ENCODE measurements around the gene SLC22A6. TPM values are rescaled to one million over a fixed set of nuclear protein-coding genes. Genes with fewer than 3 reads are reported as not detected.
"Not testable (repeated sequence)": the region's sequence is repeated elsewhere in the genome, so short reads cannot be mapped to it uniquely, and the experiment has no call there.

Gene SLC22A6
- total RNA-seq, 1 donor from 2014 or later, result not detected

- Histone ChIP-seq H3K36me3 (no peaks in the 10 kb centered on the region), H3K27me3 (no peaks in the 10 kb centered on the region), H3K4me3 (no peak overlapping the region), H3K9me3 (no peaks in the 10 kb centered on the region), H3K27ac (no peak overlapping the region), H3K4me1 (peaks cover 13% of the 10 kb centered on the region)
- DNase-seq (no peak), ATAC-seq (no peak)
- intact Hi-C loops (cut with DNase I), result no loop called here
- TF ChIP-seq, protein P1, sequence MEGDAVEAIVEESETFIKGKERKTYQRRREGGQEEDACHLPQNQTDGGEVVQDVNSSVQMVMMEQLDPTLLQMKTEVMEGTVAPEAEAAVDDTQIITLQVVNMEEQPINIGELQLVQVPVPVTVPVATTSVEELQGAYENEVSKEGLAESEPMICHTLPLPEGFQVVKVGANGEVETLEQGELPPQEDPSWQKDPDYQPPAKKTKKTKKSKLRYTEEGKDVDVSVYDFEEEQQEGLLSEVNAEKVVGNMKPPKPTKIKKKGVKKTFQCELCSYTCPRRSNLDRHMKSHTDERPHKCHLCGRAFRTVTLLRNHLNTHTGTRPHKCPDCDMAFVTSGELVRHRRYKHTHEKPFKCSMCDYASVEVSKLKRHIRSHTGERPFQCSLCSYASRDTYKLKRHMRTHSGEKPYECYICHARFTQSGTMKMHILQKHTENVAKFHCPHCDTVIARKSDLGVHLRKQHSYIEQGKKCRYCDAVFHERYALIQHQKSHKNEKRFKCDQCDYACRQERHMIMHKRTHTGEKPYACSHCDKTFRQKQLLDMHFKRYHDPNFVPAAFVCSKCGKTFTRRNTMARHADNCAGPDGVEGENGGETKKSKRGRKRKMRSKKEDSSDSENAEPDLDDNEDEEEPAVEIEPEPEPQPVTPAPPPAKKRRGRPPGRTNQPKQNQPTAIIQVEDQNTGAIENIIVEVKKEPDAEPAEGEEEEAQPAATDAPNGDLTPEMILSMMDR (IDR thresholded peaks at IDR 0.05), result no peak
These were observed 27.6 kb downstream of the SLC22A6 start for GRCh38 chr11:62957147-62957546.

DNA sequence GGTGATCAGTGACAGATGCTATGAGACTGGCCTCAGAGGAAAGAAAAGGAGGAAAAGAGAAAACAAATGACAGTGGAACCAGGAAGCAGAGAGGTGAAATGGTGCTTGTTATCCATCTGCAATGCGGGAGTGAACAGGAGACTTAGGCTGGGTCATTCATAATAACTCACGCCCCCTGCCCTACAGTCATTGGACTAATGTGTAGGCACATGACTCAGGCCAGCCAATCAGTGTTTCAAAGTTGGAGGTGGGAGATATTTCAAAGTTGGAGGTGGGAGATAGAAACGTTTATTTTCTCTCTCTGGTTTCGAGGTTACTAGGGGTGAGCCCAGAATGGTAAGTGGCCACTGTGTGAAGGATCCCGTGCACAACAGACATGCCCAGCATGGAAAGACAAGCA is 30.3 kb downstream of the SLC22A6 start:
- TF ChIP-seq, protein P1 (IDR thresholded peaks at IDR 0.05), result no peak
- H3K36me3 ChIP-seq, result no peaks in the 10 kb centered on the region
- intact Hi-C loops (cut with DNase I), result no loop called here
- ATAC-seq (no peak), DNase-seq (no peak)
- no peaks in the 10 kb centered on the region for H3K27me3 ChIP-seq
- no peaks in the 10 kb centered on the region for H3K9me3 ChIP-seq
- peaks cover 11% of the 10 kb centered on the region for H3K4me1 ChIP-seq
- no peak overlapping the region for H3K27ac ChIP-seq
- no peak overlapping the region for H3K4me3 ChIP-seq

GRCh38 chr11:62953811-62954210 is 31.0 kb downstream of the SLC22A6 start:
- DNase-seq (no peak), ATAC-seq (no peak)
- Histone ChIP-seq H3K36me3 (no peaks in the 10 kb centered on the region), H3K4me1 (peaks cover 5% of the 10 kb centered on the region), H3K4me3 (no peak overlapping the region), H3K9me3 (no peaks in the 10 kb centered on the region), H3K27ac (no peak overlapping the region), H3K27me3 (no peaks in the 10 kb centered on the region)
- intact Hi-C loops (cut with DNase I), result no loop called here
- TF ChIP-seq, protein P1 (IDR thresholded peaks at IDR 0.05), result no peak

GRCh38 chr11:62948765-62949320 is 35.9 kb downstream of the SLC22A6 start:
- DNase-seq (no peak), ATAC-seq (no peak)

GRCh38 chr11:62945538-62945937 is 39.2 kb downstream of the SLC22A6 start:
- intact Hi-C loops (cut with DNase I); H3K27me3 ChIP-seq; ATAC-seq; H3K27ac ChIP-seq; H3K4me1 ChIP-seq; H3K4me3 ChIP-seq; H3K36me3 ChIP-seq; DNase-seq; H3K9me3 ChIP-seq: not testable (repeated sequence)

More at GRCh38 chr11:62948765-62949320, 35.9 kb downstream of the SLC22A6 start:
- no peak overlapping the region for H3K27ac ChIP-seq
- no peaks in the 10 kb centered on the region for H3K36me3 ChIP-seq
- TF ChIP-seq, protein P1 (IDR thresholded peaks at IDR 0.05), result no peak
- intact Hi-C loops (cut with DNase I), result no loop called here
- no peaks in the 10 kb centered on the region for H3K27me3 ChIP-seq
- H3K4me3 ChIP-seq, result no peak overlapping the region
- no peaks in the 10 kb centered on the region for H3K4me1 ChIP-seq
- H3K9me3 ChIP-seq, result no peaks in the 10 kb centered on the region

DNA sequence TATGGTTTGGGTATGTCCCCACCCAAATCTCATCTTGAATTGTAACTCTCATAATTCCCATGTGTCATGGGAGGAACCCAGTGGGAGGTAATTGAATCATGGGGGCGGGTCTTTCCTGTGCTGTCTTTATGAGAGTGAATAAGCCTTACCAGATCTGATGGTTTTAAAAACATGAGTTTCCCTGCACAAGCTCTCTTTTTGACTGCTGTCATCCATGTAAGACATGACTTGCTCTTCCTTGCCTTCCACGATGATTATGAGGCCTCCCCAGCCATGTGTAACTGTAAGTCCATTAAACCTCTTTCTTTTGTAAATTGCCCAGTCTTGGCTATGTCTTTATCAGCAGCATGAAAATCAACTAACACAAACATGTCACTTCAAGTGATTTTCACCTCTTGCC is 47.2 kb downstream of the SLC22A6 start:
- ATAC-seq; H3K4me3 ChIP-seq; H3K4me1 ChIP-seq; H3K27me3 ChIP-seq; intact Hi-C loops (cut with DNase I); H3K27ac ChIP-seq; H3K36me3 ChIP-seq; H3K9me3 ChIP-seq; DNase-seq: not testable (repeated sequence)

DNA sequence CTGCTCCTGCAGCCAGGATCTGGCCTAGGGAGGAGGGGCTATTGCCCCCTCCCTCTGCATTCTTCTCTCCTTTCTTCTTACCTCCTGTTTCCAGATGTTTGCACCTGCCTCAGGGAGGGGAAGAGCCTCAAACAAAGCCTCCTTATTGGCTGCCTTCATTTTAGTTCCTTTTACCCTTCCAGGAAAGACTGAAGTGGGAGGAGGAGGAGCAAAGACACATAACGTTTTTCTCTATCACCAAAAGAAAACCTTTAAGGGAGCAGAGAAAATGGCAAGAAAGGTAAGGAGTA is 50.3 kb downstream of the SLC22A6 start:
- no peak for ATAC-seq
- no peaks in the 10 kb centered on the region for H3K27me3 ChIP-seq
- no peaks in the 10 kb centered on the region for H3K9me3 ChIP-seq
- no peak overlapping the region for H3K27ac ChIP-seq
- TF ChIP-seq, protein P1 (IDR thresholded peaks at IDR 0.05), result no peak
- H3K4me3 ChIP-seq, result no peak overlapping the region
- H3K36me3 ChIP-seq, result no peaks in the 10 kb centered on the region
- no peaks in the 10 kb centered on the region for H3K4me1 ChIP-seq
- intact Hi-C loops (cut with DNase I), result no loop called here
- DNase-seq, result no peak

All from upper lobe of right lung (tissue), 1 donor.